T-helper 1 cell treated with Interleukin-12 subunit alpha and Interleukin-12 subunit beta and Interleukin-4 antibody, amounts not matched to agents 30 μg/mL and 1 μg/mL, for 36 hours (primary cell): Measurements from ENCODE around the gene CACNA1D.

ENCODE experiments used
- H3K27ac Mint-ChIP-seq: one replicate; pipeline ENCODE4 v1.8.0; 2021; ENCODE audit warnings: mild to moderate bottlenecking, mixed read lengths
- H3K27me3 Mint-ChIP-seq: one replicate; pipeline ENCODE4 v1.8.0; 2021; ENCODE audit warnings: low read depth, mixed read lengths
- H3K36me3 Mint-ChIP-seq: one replicate; pipeline ENCODE4 v1.8.0; 2021; ENCODE audit warnings: low read depth, mixed read lengths
- H3K4me1 Mint-ChIP-seq: one replicate; pipeline ENCODE4 v1.8.0; 2021; ENCODE audit warnings: low read depth, mixed read lengths
- H3K4me3 Mint-ChIP-seq: one replicate; pipeline ENCODE4 v1.8.0; 2021; ENCODE audit warnings: mild to moderate bottlenecking, moderate library complexity, mixed read lengths
- H3K9me3 Mint-ChIP-seq: one replicate; pipeline ENCODE4 v1.8.0; 2021; ENCODE audit warnings: mixed read lengths

The CACNA1D gene

DNA sequence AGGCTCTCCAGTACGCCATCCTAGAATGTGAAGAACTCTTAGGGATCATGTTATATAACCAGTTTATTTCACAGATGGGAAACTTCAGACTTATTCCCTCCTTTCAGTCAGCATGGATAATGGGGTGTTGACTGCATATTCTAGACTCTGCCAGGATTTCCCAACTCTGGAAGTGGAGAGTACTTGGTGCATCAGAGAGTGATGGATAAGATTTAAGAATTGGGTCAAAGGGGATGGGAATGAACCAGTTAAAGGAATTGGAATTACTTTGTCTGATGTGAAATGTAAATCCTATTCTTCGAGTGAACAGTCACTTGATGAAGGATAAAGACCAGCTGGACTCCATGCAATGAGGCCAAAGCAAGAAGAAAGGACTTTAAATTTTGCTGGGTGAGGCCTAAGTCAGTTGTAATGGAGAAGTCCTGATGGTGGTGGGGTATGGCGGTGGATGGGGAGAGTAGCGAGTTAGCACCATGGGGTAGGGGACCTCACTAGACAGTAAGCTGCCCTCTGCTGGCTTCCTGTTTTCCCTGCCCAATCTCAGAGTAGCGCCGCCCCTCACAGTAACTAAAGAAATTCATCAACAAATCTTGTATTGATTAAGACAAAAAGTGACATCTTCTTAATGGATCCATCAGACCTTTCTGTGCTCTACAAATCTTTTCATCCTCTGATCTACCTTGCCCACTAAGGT, 7.3 kb upstream of the CACNA1D start:
- no peak overlapping the region for H3K27ac Mint-ChIP-seq
- no peaks in the 10 kb centered on the region for H3K36me3 Mint-ChIP-seq
- H3K9me3 Mint-ChIP-seq, result no peaks in the 10 kb centered on the region
- peaks cover 2% of the 10 kb centered on the region for H3K4me1 Mint-ChIP-seq
- H3K4me3 Mint-ChIP-seq, result no peak overlapping the region
- H3K27me3 Mint-ChIP-seq, result peaks cover 42% of the 10 kb centered on the region

DNA sequence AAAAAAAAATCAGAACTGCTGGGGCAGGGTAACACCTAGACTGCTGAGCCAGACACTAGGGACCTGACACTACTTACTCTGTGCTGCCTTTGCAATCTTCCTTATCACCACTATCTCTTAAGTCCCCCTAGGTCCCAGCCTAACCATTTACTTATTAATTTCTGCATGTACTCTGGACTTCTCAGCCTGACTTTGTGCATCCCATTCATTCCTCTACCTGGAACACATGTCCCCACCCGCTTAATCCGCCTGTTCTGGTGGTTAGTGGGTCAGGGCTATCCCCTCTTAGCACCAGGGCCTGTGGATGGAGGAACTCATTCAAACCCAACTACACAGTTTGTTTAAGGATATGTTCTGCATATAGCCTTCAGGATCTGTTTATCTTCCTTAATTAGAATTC, 5.0 kb upstream of the CACNA1D start:
- H3K27ac Mint-ChIP-seq, result no peak overlapping the region
- no peaks in the 10 kb centered on the region for H3K36me3 Mint-ChIP-seq
- H3K27me3 Mint-ChIP-seq, result peaks cover 49% of the 10 kb centered on the region
- no peak overlapping the region for H3K4me3 Mint-ChIP-seq
- no peaks in the 10 kb centered on the region for H3K9me3 Mint-ChIP-seq
- H3K4me1 Mint-ChIP-seq, result peaks cover 2% of the 10 kb centered on the region

DNA sequence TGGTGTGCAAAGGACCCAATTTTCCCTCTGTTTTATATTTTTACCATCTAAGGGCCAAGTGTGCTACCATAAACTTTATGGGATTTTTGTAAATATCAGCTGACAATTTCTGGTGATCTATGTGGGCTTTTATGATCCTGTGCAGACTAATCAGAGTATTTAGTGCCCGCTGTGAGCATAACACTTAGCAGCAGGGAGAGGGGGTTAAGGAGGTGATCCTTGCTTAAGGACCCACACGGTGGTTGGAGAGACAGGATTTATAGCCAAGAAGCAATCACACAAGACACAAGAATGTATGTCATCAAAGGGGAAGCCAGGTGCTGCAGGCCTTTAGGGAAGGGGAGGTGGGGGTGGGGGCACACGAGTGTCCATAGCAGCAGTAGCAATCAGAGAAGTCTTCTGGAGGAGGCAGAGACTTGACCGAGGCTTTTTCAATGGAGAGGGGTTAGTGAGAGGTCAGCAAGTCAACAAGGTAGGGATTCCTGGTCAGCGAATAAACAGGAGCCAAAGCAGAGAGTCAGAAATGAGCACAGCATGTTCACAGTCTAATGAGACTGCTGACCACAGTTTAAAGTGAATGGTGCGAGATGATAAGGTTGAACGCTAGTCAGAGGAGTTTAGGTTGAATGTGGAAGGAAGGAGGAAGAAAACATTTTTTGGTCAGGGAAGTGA, 4.5 kb upstream of the CACNA1D start:
- peaks cover 45% of the 10 kb centered on the region for H3K27me3 Mint-ChIP-seq
- H3K4me1 Mint-ChIP-seq, result peaks cover 2% of the 10 kb centered on the region
- H3K9me3 Mint-ChIP-seq, result no peaks in the 10 kb centered on the region
- H3K36me3 Mint-ChIP-seq, result no peaks in the 10 kb centered on the region
- no peak overlapping the region for H3K4me3 Mint-ChIP-seq
- H3K27ac Mint-ChIP-seq, result no peak overlapping the region

GRCh38 chr3:53490459-53490968, 3.9 kb upstream of the CACNA1D start:
- Mint-ChIP-seq H3K27me3 (peaks cover 48% of the 10 kb centered on the region), H3K36me3 (no peaks in the 10 kb centered on the region), H3K4me1 (peaks cover 2% of the 10 kb centered on the region), H3K9me3 (no peaks in the 10 kb centered on the region), H3K4me3 (no peak overlapping the region), H3K27ac (no peak overlapping the region)

GRCh38 chr3:53491276-53491675, 3.1 kb upstream of the CACNA1D start:
- H3K4me3 Mint-ChIP-seq, result no peak overlapping the region
- no peaks in the 10 kb centered on the region for H3K36me3 Mint-ChIP-seq
- H3K27me3 Mint-ChIP-seq, result peaks cover 51% of the 10 kb centered on the region
- no peaks in the 10 kb centered on the region for H3K4me1 Mint-ChIP-seq
- H3K9me3 Mint-ChIP-seq, result no peaks in the 10 kb centered on the region
- H3K27ac Mint-ChIP-seq, result no peak overlapping the region

DNA sequence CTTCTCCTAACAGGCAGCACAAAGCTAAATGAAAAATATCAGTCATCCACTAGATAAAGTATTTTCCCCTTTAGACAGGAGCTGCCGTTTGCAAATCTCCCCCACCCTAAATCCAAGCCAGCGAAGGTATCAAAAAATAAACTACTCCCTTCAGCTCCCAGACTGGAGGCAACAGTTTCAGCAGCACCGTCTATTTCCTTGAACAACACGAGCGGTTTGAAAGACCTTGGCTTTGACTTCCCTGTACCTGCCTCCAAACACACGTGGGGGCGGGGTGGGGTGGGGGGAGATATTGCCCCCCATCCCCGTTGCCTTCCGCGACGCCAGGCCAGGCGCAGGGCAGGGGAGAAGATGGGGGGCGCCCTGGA, 832 bp upstream of the CACNA1D start:
- H3K9me3 Mint-ChIP-seq, result no peaks in the 10 kb centered on the region
- H3K27ac Mint-ChIP-seq, result no peak overlapping the region
- peak overlapping the region; percentile 9 for H3K4me3 Mint-ChIP-seq
- H3K4me1 Mint-ChIP-seq, result no peaks in the 10 kb centered on the region
- no peaks in the 10 kb centered on the region for H3K36me3 Mint-ChIP-seq
- peaks cover 70% of the 10 kb centered on the region for H3K27me3 Mint-ChIP-seq

DNA sequence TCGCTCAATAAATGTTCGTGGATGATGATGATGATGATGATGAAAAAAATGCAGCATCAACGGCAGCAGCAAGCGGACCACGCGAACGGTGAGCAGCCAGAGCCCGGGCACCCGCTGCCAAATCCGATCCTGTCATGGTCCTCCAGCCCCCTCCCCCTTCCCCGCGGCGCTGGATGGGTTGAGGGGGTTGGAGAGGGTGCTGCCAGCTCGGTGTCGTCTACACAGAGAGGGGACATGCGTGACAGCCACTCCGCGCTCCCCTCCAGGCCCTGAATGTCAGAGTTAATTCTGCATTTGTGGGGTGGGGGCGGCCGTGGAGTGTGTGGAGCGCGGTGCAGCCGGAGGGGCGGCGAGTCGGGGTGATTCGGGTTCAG, 722 bp downstream of the CACNA1D start:
- H3K27me3 Mint-ChIP-seq, result peaks cover 75% of the 10 kb centered on the region
- H3K4me1 Mint-ChIP-seq, result no peaks in the 10 kb centered on the region
- no peaks in the 10 kb centered on the region for H3K9me3 Mint-ChIP-seq
- no peak overlapping the region for H3K4me3 Mint-ChIP-seq
- no peak overlapping the region for H3K27ac Mint-ChIP-seq
- no peaks in the 10 kb centered on the region for H3K36me3 Mint-ChIP-seq

DNA sequence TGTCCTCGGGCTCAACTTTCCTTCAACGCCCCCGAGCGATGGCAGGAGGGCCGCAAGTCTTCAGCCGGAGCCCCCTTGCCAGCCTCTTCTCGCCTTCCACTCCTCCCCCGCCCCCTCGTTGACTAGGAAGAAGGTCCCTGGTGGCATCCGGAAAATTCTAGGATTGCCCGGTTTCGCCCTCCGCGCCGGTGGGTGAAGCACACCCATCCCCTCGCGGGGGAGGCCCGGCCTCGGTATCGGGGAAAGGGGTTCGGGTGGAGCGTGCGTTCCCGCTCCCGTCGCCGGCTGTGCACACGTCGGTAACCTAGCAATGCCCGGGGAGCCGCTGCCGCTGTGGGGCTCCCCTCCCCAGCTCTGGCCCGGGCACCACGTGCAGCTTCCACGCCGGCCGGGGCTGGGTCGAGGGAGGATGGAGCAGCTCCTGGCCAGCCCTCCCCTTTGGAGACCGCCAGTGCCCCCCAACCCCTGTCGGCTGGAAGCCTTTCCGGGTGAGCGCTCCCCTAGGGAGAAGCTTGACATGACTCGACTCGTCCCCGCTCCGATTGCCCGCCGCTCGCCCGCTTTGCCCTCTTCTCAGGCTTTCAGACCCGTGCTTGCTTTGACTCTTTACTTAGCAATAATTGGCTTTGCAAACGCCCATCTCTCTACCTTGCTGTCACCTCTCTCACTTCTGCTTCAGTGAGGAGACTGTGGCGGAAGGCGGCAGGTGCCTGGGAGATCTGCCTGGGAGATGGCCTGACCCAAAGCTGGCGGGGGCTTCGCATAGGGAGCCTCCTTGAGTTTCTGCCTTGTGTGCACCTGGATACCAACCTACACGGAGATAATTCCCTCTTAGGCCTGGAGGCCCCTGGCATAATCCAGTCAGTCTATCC, 1.3 kb downstream of the CACNA1D start:
- Mint-ChIP-seq H3K4me3 (peak overlapping the region; percentile 4), H3K4me1 (no peaks in the 10 kb centered on the region), H3K27ac (no peak overlapping the region), H3K27me3 (peaks cover 69% of the 10 kb centered on the region), H3K36me3 (no peaks in the 10 kb centered on the region), H3K9me3 (no peaks in the 10 kb centered on the region)

DNA sequence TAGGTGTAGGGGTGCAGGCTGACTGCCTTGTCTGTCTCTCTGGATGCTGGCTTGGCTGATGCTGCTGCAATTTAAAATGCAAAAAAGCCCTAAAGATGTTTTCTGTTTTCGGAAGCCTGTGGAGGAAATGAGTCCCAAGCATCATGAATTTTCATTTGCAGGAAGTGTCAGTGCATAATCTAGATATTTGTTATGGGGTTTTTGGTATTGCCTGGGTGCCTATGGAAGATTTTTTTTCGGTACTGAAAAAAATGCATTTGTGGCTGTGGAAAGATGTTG, 1.9 kb downstream of the CACNA1D start:
- no peak overlapping the region for H3K27ac Mint-ChIP-seq
- H3K9me3 Mint-ChIP-seq, result no peaks in the 10 kb centered on the region
- H3K27me3 Mint-ChIP-seq, result peaks cover 66% of the 10 kb centered on the region
- H3K4me1 Mint-ChIP-seq, result no peaks in the 10 kb centered on the region
- no peaks in the 10 kb centered on the region for H3K36me3 Mint-ChIP-seq
- H3K4me3 Mint-ChIP-seq, result no peak overlapping the region

DNA sequence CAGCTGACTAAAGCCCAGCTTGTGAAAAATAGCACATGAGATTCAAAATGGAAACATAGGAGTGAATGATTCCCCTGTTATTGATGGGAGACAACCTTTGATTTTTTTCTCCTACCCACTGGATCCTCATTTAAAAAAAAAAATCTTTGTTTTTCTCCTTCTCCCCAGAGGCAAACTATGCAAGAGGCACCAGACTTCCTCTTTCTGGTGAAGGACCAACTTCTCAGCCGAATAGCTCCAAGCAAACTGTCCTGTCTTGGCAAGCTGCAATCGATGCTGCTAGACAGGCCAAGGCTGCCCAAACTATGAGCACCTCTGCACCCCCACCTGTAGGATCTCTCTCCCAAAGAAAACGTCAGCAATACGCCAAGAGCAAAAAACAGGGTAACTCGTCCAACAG, 2.6 kb downstream of the CACNA1D start:
- no peak overlapping the region for H3K4me3 Mint-ChIP-seq
- H3K27ac Mint-ChIP-seq, result no peak overlapping the region
- H3K27me3 Mint-ChIP-seq, result peaks cover 59% of the 10 kb centered on the region
- H3K4me1 Mint-ChIP-seq, result no peaks in the 10 kb centered on the region
- H3K36me3 Mint-ChIP-seq, result no peaks in the 10 kb centered on the region
- no peaks in the 10 kb centered on the region for H3K9me3 Mint-ChIP-seq

GRCh38 chr3:53498806-53499641, 4.6 kb downstream of the CACNA1D start:
- H3K27me3 Mint-ChIP-seq, result peaks cover 55% of the 10 kb centered on the region
- H3K4me1 Mint-ChIP-seq, result no peaks in the 10 kb centered on the region
- H3K36me3 Mint-ChIP-seq, result no peaks in the 10 kb centered on the region
- H3K27ac Mint-ChIP-seq, result no peak overlapping the region
- H3K9me3 Mint-ChIP-seq, result no peaks in the 10 kb centered on the region
- H3K4me3 Mint-ChIP-seq, result no peak overlapping the region

DNA sequence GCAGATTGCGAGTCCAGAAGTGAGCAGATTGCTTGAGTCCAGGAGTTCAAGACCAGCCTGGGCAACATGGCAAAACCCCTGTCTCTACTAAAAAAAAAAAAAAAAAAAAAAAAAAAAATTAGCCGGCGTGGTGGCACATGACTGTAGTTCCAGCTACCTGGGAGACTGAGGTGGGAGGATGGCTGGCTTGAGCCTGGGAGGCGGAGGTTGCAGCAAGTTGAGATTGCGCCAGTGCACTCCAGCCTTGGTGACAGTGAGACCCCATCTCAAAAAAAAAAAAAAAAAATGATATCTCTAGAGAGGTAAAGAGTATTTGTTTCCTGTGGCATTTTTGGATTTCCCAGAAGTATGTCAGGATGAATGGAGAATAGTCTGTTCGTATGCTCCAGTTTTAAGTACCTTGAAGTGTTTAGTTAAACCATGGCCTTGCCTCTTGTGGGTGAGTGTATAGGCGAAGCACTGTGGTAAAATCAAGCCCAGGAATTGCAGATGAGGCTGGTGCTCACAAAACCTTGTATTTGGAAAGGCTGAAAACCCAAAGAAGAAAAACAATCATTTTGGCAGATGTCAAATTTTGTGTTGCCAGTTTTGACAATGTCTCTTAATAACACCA, 5.9 kb downstream of the CACNA1D start:
- no peaks in the 10 kb centered on the region for H3K36me3 Mint-ChIP-seq
- no peaks in the 10 kb centered on the region for H3K4me1 Mint-ChIP-seq
- no peak overlapping the region for H3K27ac Mint-ChIP-seq
- peaks cover 52% of the 10 kb centered on the region for H3K27me3 Mint-ChIP-seq
- no peaks in the 10 kb centered on the region for H3K9me3 Mint-ChIP-seq
- H3K4me3 Mint-ChIP-seq, result no peak overlapping the region

- Mint-ChIP-seq H3K9me3 (no peaks in the 10 kb centered on the region), H3K27me3 (peaks cover 45% of the 10 kb centered on the region), H3K4me1 (no peaks in the 10 kb centered on the region), H3K27ac (no peak overlapping the region), H3K36me3 (no peaks in the 10 kb centered on the region), H3K4me3 (no peak overlapping the region)
These were observed 6.8 kb downstream of the CACNA1D start for GRCh38 chr3:53501178-53501577.

DNA sequence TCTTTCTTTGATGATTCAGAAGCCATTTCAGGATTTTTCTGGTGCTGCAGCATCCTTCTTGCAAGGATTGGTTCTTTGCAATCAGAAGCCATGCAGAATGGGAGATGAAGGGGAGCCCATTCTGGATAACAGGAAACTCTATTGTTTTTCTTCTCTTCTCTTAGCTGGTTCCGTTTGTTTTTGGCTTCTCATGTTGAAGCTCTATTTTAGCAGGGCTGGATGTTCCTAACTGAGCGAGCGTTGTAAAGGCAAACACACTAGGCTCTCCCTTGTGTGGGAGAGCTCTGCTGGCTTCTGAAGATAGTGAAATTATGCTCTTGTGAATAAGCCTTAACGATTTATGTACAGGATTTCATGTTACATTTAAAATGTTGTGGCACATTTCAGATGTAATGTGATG, 8.3 kb downstream of the CACNA1D start:
- peaks cover 29% of the 10 kb centered on the region for H3K27me3 Mint-ChIP-seq
- H3K27ac Mint-ChIP-seq, result no peak overlapping the region
- H3K4me3 Mint-ChIP-seq, result no peak overlapping the region
- H3K36me3 Mint-ChIP-seq, result no peaks in the 10 kb centered on the region
- H3K4me1 Mint-ChIP-seq, result no peaks in the 10 kb centered on the region
- no peaks in the 10 kb centered on the region for H3K9me3 Mint-ChIP-seq
